ENCODE measurements around the gene MLF2. TPM values are rescaled to one million over a fixed set of nuclear protein-coding genes. Genes with fewer than 3 reads are reported as not detected.

Gene MLF2
- total and polyA plus RNA-seq, 9 of the 15 experiments (the other 6 are each of a cell fraction or from before 2014, with no cell fraction given), result 11.4 to 190 (median 139) TPM

DNA sequence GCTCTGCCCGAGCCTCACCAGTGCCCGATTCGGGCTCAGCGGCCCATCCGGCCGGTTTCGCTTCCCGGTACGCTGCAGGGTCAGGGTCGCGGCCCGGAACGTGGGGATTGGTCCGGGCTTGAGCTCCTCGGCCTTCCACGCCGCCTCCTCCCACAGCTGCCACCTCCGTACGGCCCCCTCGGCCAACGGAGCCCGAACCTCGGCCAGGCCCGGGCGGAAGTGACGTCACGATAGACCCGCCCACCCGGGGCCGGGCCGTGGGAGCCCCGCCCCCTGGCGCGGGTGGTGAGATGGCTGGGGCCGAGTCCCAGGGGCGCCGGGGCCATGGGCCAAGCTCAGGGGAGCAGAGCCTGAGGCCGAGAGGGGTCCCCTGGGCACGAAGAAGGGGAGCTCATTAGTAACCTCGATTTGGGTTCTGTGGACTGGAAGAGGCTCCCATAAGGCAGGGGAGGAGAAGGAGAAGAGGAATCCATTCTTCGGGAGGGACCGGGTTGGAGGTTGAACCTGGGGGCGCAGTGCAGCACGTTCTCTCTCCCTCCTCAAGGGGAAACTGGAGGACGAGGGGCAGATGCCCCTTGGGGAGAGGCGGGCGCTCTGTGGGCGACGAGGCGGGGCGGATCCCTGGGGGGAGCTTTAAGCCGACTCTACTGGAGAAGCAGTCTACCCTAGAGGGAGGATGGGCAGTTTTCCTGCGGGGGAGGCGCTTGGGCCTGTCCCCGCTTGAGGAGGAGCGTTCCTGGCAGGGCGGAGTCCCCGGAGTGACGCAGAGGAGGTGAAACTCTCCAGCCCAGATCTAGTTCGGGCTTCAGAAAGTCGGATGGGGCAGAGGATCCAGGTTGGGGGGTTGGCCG, at the start of gene MLF2 (continued):
- no peak for TF ChIP-seq MAFK (IDR thresholded peaks at IDR 0.05; ENCODE audit: low read length)
- TF ChIP-seq SOX6 (IDR thresholded peaks at IDR 0.05), result peak; percentile 44
- TF ChIP-seq FOXA1 (IDR thresholded peaks at IDR 0.05; ENCODE audit: borderline replicate concordance), result no peak
- TF ChIP-seq RBM14 (IDR thresholded peaks at IDR 0.05; ENCODE audit: borderline replicate concordance, insufficient read depth, low read depth, low read length), result no peak
- no peak for TF ChIP-seq RUNX1 (IDR thresholded peaks at IDR 0.05; ENCODE audit: low read depth)
- no peak for TF ChIP-seq ETV5 (CRISPR knock-in tag; IDR thresholded peaks at IDR 0.05; ENCODE audit: low read depth)
- TF ChIP-seq, protein P1, sequence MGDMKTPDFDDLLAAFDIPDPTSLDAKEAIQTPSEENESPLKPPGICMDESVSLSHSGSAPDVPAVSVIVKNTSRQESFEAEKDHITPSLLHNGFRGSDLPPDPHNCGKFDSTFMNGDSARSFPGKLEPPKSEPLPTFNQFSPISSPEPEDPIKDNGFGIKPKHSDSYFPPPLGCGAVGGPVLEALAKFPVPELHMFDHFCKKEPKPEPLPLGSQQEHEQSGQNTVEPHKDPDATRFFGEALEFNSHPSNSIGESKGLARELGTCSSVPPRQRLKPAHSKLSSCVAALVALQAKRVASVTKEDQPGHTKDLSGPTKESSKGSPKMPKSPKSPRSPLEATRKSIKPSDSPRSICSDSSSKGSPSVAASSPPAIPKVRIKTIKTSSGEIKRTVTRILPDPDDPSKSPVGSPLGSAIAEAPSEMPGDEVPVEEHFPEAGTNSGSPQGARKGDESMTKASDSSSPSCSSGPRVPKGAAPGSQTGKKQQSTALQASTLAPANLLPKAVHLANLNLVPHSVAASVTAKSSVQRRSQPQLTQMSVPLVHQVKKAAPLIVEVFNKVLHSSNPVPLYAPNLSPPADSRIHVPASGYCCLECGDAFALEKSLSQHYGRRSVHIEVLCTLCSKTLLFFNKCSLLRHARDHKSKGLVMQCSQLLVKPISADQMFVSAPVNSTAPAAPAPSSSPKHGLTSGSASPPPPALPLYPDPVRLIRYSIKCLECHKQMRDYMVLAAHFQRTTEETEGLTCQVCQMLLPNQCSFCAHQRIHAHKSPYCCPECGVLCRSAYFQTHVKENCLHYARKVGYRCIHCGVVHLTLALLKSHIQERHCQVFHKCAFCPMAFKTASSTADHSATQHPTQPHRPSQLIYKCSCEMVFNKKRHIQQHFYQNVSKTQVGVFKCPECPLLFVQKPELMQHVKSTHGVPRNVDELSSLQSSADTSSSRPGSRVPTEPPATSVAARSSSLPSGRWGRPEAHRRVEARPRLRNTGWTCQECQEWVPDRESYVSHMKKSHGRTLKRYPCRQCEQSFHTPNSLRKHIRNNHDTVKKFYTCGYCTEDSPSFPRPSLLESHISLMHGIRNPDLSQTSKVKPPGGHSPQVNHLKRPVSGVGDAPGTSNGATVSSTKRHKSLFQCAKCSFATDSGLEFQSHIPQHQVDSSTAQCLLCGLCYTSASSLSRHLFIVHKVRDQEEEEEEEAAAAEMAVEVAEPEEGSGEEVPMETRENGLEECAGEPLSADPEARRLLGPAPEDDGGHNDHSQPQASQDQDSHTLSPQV (IDR thresholded peaks at IDR 0.05), result no peak
- no peak for TF ChIP-seq NFYB (IDR thresholded peaks at IDR 0.05; ENCODE audit: extremely low read depth, insufficient read length)
- TF ChIP-seq MCM3 (IDR thresholded peaks at IDR 0.05), result no peak
- TF ChIP-seq ZNF121 (CRISPR knock-in tag; conservative IDR thresholded peaks at IDR 0.05), result no peak
- TF ChIP-seq, protein P2, sequence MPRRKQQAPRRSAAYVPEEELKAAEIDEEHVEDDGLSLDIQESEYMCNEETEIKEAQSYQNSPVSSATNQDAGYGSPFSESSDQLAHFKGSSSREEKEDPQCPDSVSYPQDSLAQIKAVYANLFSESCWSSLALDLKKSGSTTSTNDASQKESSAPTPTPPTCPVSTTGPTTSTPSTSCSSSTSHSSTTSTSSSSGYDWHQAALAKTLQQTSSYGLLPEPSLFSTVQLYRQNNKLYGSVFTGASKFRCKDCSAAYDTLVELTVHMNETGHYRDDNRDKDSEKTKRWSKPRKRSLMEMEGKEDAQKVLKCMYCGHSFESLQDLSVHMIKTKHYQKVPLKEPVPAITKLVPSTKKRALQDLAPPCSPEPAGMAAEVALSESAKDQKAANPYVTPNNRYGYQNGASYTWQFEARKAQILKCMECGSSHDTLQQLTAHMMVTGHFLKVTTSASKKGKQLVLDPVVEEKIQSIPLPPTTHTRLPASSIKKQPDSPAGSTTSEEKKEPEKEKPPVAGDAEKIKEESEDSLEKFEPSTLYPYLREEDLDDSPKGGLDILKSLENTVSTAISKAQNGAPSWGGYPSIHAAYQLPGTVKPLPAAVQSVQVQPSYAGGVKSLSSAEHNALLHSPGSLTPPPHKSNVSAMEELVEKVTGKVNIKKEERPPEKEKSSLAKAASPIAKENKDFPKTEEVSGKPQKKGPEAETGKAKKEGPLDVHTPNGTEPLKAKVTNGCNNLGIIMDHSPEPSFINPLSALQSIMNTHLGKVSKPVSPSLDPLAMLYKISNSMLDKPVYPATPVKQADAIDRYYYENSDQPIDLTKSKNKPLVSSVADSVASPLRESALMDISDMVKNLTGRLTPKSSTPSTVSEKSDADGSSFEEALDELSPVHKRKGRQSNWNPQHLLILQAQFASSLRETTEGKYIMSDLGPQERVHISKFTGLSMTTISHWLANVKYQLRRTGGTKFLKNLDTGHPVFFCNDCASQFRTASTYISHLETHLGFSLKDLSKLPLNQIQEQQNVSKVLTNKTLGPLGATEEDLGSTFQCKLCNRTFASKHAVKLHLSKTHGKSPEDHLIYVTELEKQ (CRISPR knock-in tag; IDR thresholded peaks at IDR 0.05), result no peak
- no peak for TF ChIP-seq ZBTB8A (IDR thresholded peaks at IDR 0.05; ENCODE audit: partially characterized antibody)
- TF ChIP-seq IFI16 (CRISPR knock-in tag; IDR thresholded peaks at IDR 0.05), result no peak
- TF ChIP-seq STAT5A (IDR thresholded peaks at IDR 0.05; ENCODE audit: borderline replicate concordance, low read length), result no peak
- no peak for TF ChIP-seq ZNF707 (CRISPR knock-in tag; conservative IDR thresholded peaks at IDR 0.05)
- 0 out of 2 replicates have a peak, but pooled peaks have one; percentile 13 for TF ChIP-seq OTX1 (CRISPR knock-in tag; IDR thresholded peaks at IDR 0.05)

All from K562 (cell line).